ENCODE results near the gene PAX6. TPM values are rescaled to one million over a fixed set of nuclear protein-coding genes. Genes with fewer than 3 reads are reported as not detected.

Gene PAX6
- polyA plus RNA-seq, 1 donor (not counting 4 experiments of a cell fraction or from before 2014, with no cell fraction given), result 0.12 TPM

- TF ChIP-seq, protein P1, sequence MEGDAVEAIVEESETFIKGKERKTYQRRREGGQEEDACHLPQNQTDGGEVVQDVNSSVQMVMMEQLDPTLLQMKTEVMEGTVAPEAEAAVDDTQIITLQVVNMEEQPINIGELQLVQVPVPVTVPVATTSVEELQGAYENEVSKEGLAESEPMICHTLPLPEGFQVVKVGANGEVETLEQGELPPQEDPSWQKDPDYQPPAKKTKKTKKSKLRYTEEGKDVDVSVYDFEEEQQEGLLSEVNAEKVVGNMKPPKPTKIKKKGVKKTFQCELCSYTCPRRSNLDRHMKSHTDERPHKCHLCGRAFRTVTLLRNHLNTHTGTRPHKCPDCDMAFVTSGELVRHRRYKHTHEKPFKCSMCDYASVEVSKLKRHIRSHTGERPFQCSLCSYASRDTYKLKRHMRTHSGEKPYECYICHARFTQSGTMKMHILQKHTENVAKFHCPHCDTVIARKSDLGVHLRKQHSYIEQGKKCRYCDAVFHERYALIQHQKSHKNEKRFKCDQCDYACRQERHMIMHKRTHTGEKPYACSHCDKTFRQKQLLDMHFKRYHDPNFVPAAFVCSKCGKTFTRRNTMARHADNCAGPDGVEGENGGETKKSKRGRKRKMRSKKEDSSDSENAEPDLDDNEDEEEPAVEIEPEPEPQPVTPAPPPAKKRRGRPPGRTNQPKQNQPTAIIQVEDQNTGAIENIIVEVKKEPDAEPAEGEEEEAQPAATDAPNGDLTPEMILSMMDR (optimal IDR thresholded peaks at IDR 0.05 in 1 of 3, IDR thresholded peaks at IDR 0.05 in 1 of 3, conservative IDR thresholded peaks at IDR 0.05 in 1 of 3; ENCODE audit: extremely low read depth in 1 of 3, insufficient read depth in 2 of 3, low read length in 3 of 3), result no peak
- no peak for TF ChIP-seq EZH2 (IDR thresholded peaks at IDR 0.05; ENCODE audit: low read length)
- FAIRE-seq (no peak), DNase-seq (ENCODE audit: low read depth, low spot score) (no peak)
- no peak overlapping the region for H3K4me2 ChIP-seq (ENCODE audit: control insufficient read depth, extremely low read depth, insufficient read depth, low read depth, low read length)
- H3K9me1 ChIP-seq (ENCODE audit: control insufficient read depth, extremely low read depth, insufficient read depth, low read length), result no peaks in the 10 kb centered on the region
- H3K36me3 ChIP-seq (ENCODE audit: control insufficient read depth in 2 of 2, extremely low read depth in 1 of 2, insufficient read depth in 2 of 2, low read length in 2 of 2), result no peaks in the 10 kb centered on the region
- peaks cover 52% of the 10 kb centered on the region for H3K27me3 ChIP-seq (ENCODE audit: control insufficient read depth, extremely low read depth, insufficient read depth, low read length)
- no peaks in the 10 kb centered on the region for H4K20me1 ChIP-seq (ENCODE audit: control insufficient read depth, extremely low read depth, insufficient read depth, low read length)
- dilution Hi-C loops (cut with MboI; ENCODE audit: extremely low pct_ligation_motif_present, low sequenced_read_pairs), result no loop called here
- H3K4me1 ChIP-seq (ENCODE audit: control insufficient read depth, extremely low read depth, insufficient read depth, low read length), result no peaks in the 10 kb centered on the region
- no peak overlapping the region for H3K9ac ChIP-seq (ENCODE audit: control insufficient read depth, extremely low read depth, insufficient read depth, low read length)
- H3K4me3 ChIP-seq (ENCODE audit: control insufficient read depth in 2 of 3, extremely low read depth in 1 of 3, insufficient read depth in 2 of 3, low read depth in 1 of 3, low read length in 3 of 3), result no peak overlapping the region
- H2AFZ ChIP-seq (ENCODE audit: control insufficient read depth, low read length), result no peak overlapping the region
- no peaks in the 10 kb centered on the region for H3K79me2 ChIP-seq (ENCODE audit: control insufficient read depth, insufficient read depth, low read length)
- H3K9me3 ChIP-seq (ENCODE audit: control insufficient read depth, low read depth, low read length), result no peaks in the 10 kb centered on the region
- H3K27ac ChIP-seq (ENCODE audit: control insufficient read depth, insufficient read depth, low read length), result no peak overlapping the region
Observed at GRCh38 chr11:31830406-31830805, 19.3 kb upstream of the PAX6 start.

DNA sequence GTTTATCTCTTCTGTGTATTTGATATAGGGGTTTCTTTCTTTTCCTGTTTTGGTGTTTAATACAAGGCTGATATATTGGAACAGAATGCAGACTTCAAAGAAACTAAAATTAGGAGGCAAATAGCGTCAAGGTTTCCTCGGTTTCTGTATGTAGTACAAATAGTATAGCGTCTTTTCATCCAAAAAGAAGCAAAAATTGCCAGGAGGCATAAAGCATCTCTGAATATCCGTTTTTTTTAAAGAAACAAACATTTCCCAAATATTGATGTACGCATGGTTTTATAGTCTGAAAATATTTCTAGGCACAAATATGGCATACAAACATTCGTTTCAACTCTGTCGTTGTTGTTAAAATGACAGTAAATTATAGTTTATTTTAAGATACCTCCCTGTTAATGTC, 17.1 kb upstream of the PAX6 start:
- H3K9ac ChIP-seq (ENCODE audit: control insufficient read depth, extremely low read depth, insufficient read depth, low read length), result no peak overlapping the region
- no peaks in the 10 kb centered on the region for H3K9me3 ChIP-seq (ENCODE audit: control insufficient read depth, low read depth, low read length)
- H3K4me2 ChIP-seq (ENCODE audit: control insufficient read depth, extremely low read depth, insufficient read depth, low read depth, low read length), result no peak overlapping the region
- no peak for FAIRE-seq
- H3K27me3 ChIP-seq (ENCODE audit: control insufficient read depth, extremely low read depth, insufficient read depth, low read length), result peaks cover 73% of the 10 kb centered on the region
- no peak overlapping the region for H2AFZ ChIP-seq (ENCODE audit: control insufficient read depth, low read length)
- no peaks in the 10 kb centered on the region for H4K20me1 ChIP-seq (ENCODE audit: control insufficient read depth, extremely low read depth, insufficient read depth, low read length)
- no peaks in the 10 kb centered on the region for H3K79me2 ChIP-seq (ENCODE audit: control insufficient read depth, insufficient read depth, low read length)
- no peaks in the 10 kb centered on the region for H3K36me3 ChIP-seq (ENCODE audit: control insufficient read depth in 2 of 2, extremely low read depth in 1 of 2, insufficient read depth in 2 of 2, low read length in 2 of 2)
- no peak overlapping the region for H3K4me3 ChIP-seq (ENCODE audit: control insufficient read depth in 2 of 3, extremely low read depth in 1 of 3, insufficient read depth in 2 of 3, low read depth in 1 of 3, low read length in 3 of 3)
- no peak overlapping the region for H3K27ac ChIP-seq (ENCODE audit: control insufficient read depth, insufficient read depth, low read length)
- DNase-seq (ENCODE audit: low read depth, low spot score), result no peak
- H3K4me1 ChIP-seq (ENCODE audit: control insufficient read depth, extremely low read depth, insufficient read depth, low read length), result no peaks in the 10 kb centered on the region
- no peaks in the 10 kb centered on the region for H3K9me1 ChIP-seq (ENCODE audit: control insufficient read depth, extremely low read depth, insufficient read depth, low read length)
- TF ChIP-seq EZH2 (IDR thresholded peaks at IDR 0.05; ENCODE audit: low read length), result no peak
- TF ChIP-seq, protein P1 (optimal IDR thresholded peaks at IDR 0.05 in 1 of 3, IDR thresholded peaks at IDR 0.05 in 1 of 3, conservative IDR thresholded peaks at IDR 0.05 in 1 of 3; ENCODE audit: extremely low read depth in 1 of 3, insufficient read depth in 2 of 3, low read length in 3 of 3), result no peak
- dilution Hi-C loops (cut with MboI; ENCODE audit: extremely low pct_ligation_motif_present, low sequenced_read_pairs), result no loop called here

Measured in keratinocyte (primary cell).